Measurements from ENCODE around the gene SF3B6. TPM values are rescaled to one million over a fixed set of nuclear protein-coding genes. Genes with fewer than 3 reads are reported as not detected.
A peak's percentile ranks its signal among the peaks of the same experiment; 100 is the strongest.
"Not testable (repeated sequence)": the region's sequence is repeated elsewhere in the genome, so short reads cannot be mapped to it uniquely, and the experiment has no call there.

The SF3B6 gene
- total RNA-seq, 1 experiment from 2014 or later: 285 TPM

- H3K79me2 ChIP-seq (ENCODE audit: low read length): no peaks in the 10 kb centered on the region
- no peak overlapping the region for H3K27ac ChIP-seq (ENCODE audit: low read length)
- no peaks in the 10 kb centered on the region for H3K9me3 ChIP-seq (ENCODE audit: low read length)
- H4K20me1 ChIP-seq (ENCODE audit: insufficient read depth, low read depth, low read length): no peaks in the 10 kb centered on the region
- peak; percentile 33 for DNase-seq
- no peak overlapping the region for H3K4me2 ChIP-seq (ENCODE audit: low read depth, low read length, poor library complexity, severe bottlenecking)
- H2AFZ ChIP-seq (ENCODE audit: low read length): no peak overlapping the region
- no peak overlapping the region for H3K4me3 ChIP-seq (ENCODE audit: low read length)
- H3K4me1 ChIP-seq (ENCODE audit: low read length): peaks cover 13% of the 10 kb centered on the region
- no peak overlapping the region for H3K9ac ChIP-seq (ENCODE audit: low read length)
- H3K9me2 ChIP-seq (replicated peaks; ENCODE audit: insufficient read depth, low read length): no peaks in the 10 kb centered on the region
- no peaks in the 10 kb centered on the region for H3K27me3 ChIP-seq (ENCODE audit: low read length)
- H3K36me3 ChIP-seq (ENCODE audit: insufficient read depth, low read length): no peaks in the 10 kb centered on the region
Observed at GRCh38 chr2:24104110-24104650, 28.1 kb upstream of the SF3B6 start.

- Histone ChIP-seq H3K4me2 (ENCODE audit: low read depth, low read length, poor library complexity, severe bottlenecking) (no peak overlapping the region), H2AFZ (ENCODE audit: low read length) (no peak overlapping the region), H3K9ac (ENCODE audit: low read length) (no peak overlapping the region), H3K36me3 (ENCODE audit: insufficient read depth, low read length) (no peaks in the 10 kb centered on the region), H3K4me3 (ENCODE audit: low read length) (no peak overlapping the region), H3K27me3 (ENCODE audit: low read length) (no peaks in the 10 kb centered on the region), H3K4me1 (ENCODE audit: low read length) (peaks cover 13% of the 10 kb centered on the region), H3K9me3 (ENCODE audit: low read length) (no peaks in the 10 kb centered on the region), H3K79me2 (ENCODE audit: low read length) (no peaks in the 10 kb centered on the region), H3K27ac (ENCODE audit: low read length) (no peak overlapping the region), H4K20me1 (ENCODE audit: insufficient read depth, low read depth, low read length) (no peaks in the 10 kb centered on the region), H3K9me2 (replicated peaks; ENCODE audit: insufficient read depth, low read length) (no peaks in the 10 kb centered on the region)
- no peak for DNase-seq
Observed at GRCh38 chr2:24102677-24103076, 26.6 kb upstream of the SF3B6 start.

- no peaks in the 10 kb centered on the region for H3K27me3 ChIP-seq (ENCODE audit: low read length)
- H3K27ac ChIP-seq (ENCODE audit: low read length): no peak overlapping the region
- no peak overlapping the region for H3K4me3 ChIP-seq (ENCODE audit: low read length)
- H3K79me2 ChIP-seq (ENCODE audit: low read length): no peaks in the 10 kb centered on the region
- peak; percentile 9 for DNase-seq
- no peaks in the 10 kb centered on the region for H3K36me3 ChIP-seq (ENCODE audit: insufficient read depth, low read length)
- H4K20me1 ChIP-seq (ENCODE audit: insufficient read depth, low read depth, low read length): no peaks in the 10 kb centered on the region
- no peak overlapping the region for H3K9ac ChIP-seq (ENCODE audit: low read length)
- H3K4me1 ChIP-seq (ENCODE audit: low read length): peaks cover 13% of the 10 kb centered on the region
- no peak overlapping the region for H2AFZ ChIP-seq (ENCODE audit: low read length)
- H3K4me2 ChIP-seq (ENCODE audit: low read depth, low read length, poor library complexity, severe bottlenecking): no peak overlapping the region
- no peaks in the 10 kb centered on the region for H3K9me3 ChIP-seq (ENCODE audit: low read length)
- H3K9me2 ChIP-seq (replicated peaks; ENCODE audit: insufficient read depth, low read length): no peaks in the 10 kb centered on the region
Observed at GRCh38 chr2:24101992-24102391, 25.9 kb upstream of the SF3B6 start.

GRCh38 chr2:24100732-24101131 is 24.6 kb upstream of the SF3B6 start:
- not testable (repeated sequence) for H3K27me3 ChIP-seq (ENCODE audit: low read length); H3K36me3 ChIP-seq (ENCODE audit: insufficient read depth, low read length); H2AFZ ChIP-seq (ENCODE audit: low read length); H3K4me2 ChIP-seq (ENCODE audit: low read depth, low read length, poor library complexity, severe bottlenecking); H3K27ac ChIP-seq (ENCODE audit: low read length); H3K9me3 ChIP-seq (ENCODE audit: low read length); H4K20me1 ChIP-seq (ENCODE audit: insufficient read depth, low read depth, low read length); H3K9ac ChIP-seq (ENCODE audit: low read length); H3K9me2 ChIP-seq (replicated peaks; ENCODE audit: insufficient read depth, low read length); H3K4me3 ChIP-seq (ENCODE audit: low read length); H3K79me2 ChIP-seq (ENCODE audit: low read length)
- peaks cover 13% of the 10 kb centered on the region for H3K4me1 ChIP-seq (ENCODE audit: low read length)
- DNase-seq: peak; percentile 16

GRCh38 chr2:24095171-24095677 is 19.1 kb upstream of the SF3B6 start:
- H3K27me3 ChIP-seq (ENCODE audit: low read length); H3K9me3 ChIP-seq (ENCODE audit: low read length); H2AFZ ChIP-seq (ENCODE audit: low read length); H3K27ac ChIP-seq (ENCODE audit: low read length); H3K36me3 ChIP-seq (ENCODE audit: insufficient read depth, low read length); H3K9ac ChIP-seq (ENCODE audit: low read length); H3K79me2 ChIP-seq (ENCODE audit: low read length); H3K4me2 ChIP-seq (ENCODE audit: low read depth, low read length, poor library complexity, severe bottlenecking); H3K4me3 ChIP-seq (ENCODE audit: low read length); H3K9me2 ChIP-seq (replicated peaks; ENCODE audit: insufficient read depth, low read length); H3K4me1 ChIP-seq (ENCODE audit: low read length); H4K20me1 ChIP-seq (ENCODE audit: insufficient read depth, low read depth, low read length): not testable (repeated sequence)
- DNase-seq: peak; percentile 21

GRCh38 chr2:24093270-24093669 is 17.1 kb upstream of the SF3B6 start:
- not testable (repeated sequence) for H3K27me3 ChIP-seq (ENCODE audit: low read length); H3K9ac ChIP-seq (ENCODE audit: low read length); H3K4me1 ChIP-seq (ENCODE audit: low read length); H3K79me2 ChIP-seq (ENCODE audit: low read length); H4K20me1 ChIP-seq (ENCODE audit: insufficient read depth, low read depth, low read length); H3K36me3 ChIP-seq (ENCODE audit: insufficient read depth, low read length); H3K9me3 ChIP-seq (ENCODE audit: low read length); H3K4me3 ChIP-seq (ENCODE audit: low read length); H3K4me2 ChIP-seq (ENCODE audit: low read depth, low read length, poor library complexity, severe bottlenecking); H3K9me2 ChIP-seq (replicated peaks; ENCODE audit: insufficient read depth, low read length); H2AFZ ChIP-seq (ENCODE audit: low read length); H3K27ac ChIP-seq (ENCODE audit: low read length)
- peak; percentile 16 for DNase-seq

- no peaks in the 10 kb centered on the region for H3K79me2 ChIP-seq (ENCODE audit: low read length)
- H3K4me2 ChIP-seq (ENCODE audit: low read depth, low read length, poor library complexity, severe bottlenecking): no peak overlapping the region
- H3K36me3 ChIP-seq (ENCODE audit: insufficient read depth, low read length): no peaks in the 10 kb centered on the region
- H2AFZ ChIP-seq (ENCODE audit: low read length): no peak overlapping the region
- peaks cover 6% of the 10 kb centered on the region for H3K4me1 ChIP-seq (ENCODE audit: low read length)
- peak; percentile 17 for DNase-seq
- no peaks in the 10 kb centered on the region for H4K20me1 ChIP-seq (ENCODE audit: insufficient read depth, low read depth, low read length)
- no peak overlapping the region for H3K4me3 ChIP-seq (ENCODE audit: low read length)
- H3K27ac ChIP-seq (ENCODE audit: low read length): no peak overlapping the region
- H3K9me3 ChIP-seq (ENCODE audit: low read length): no peaks in the 10 kb centered on the region
- H3K9ac ChIP-seq (ENCODE audit: low read length): no peak overlapping the region
- H3K27me3 ChIP-seq (ENCODE audit: low read length): no peaks in the 10 kb centered on the region
- H3K9me2 ChIP-seq (replicated peaks; ENCODE audit: insufficient read depth, low read length): no peaks in the 10 kb centered on the region
Observed at GRCh38 chr2:24088821-24089359, 12.8 kb upstream of the SF3B6 start.

GRCh38 chr2:24087032-24087431 is 10.9 kb upstream of the SF3B6 start:
- Histone ChIP-seq H3K27ac (ENCODE audit: low read length) (no peak overlapping the region), H4K20me1 (ENCODE audit: insufficient read depth, low read depth, low read length) (no peaks in the 10 kb centered on the region), H3K9me3 (ENCODE audit: low read length) (no peaks in the 10 kb centered on the region), H3K4me1 (ENCODE audit: low read length) (peaks cover 18% of the 10 kb centered on the region), H3K4me2 (ENCODE audit: low read depth, low read length, poor library complexity, severe bottlenecking) (no peak overlapping the region), H3K9me2 (replicated peaks; ENCODE audit: insufficient read depth, low read length) (no peaks in the 10 kb centered on the region), H2AFZ (ENCODE audit: low read length) (no peak overlapping the region), H3K79me2 (ENCODE audit: low read length) (no peaks in the 10 kb centered on the region), H3K9ac (ENCODE audit: low read length) (no peak overlapping the region), H3K27me3 (ENCODE audit: low read length) (no peaks in the 10 kb centered on the region), H3K4me3 (ENCODE audit: low read length) (no peak overlapping the region), H3K36me3 (ENCODE audit: insufficient read depth, low read length) (no peaks in the 10 kb centered on the region; the same call in 1 of the 2 replicates)
- DNase-seq: no peak

Data from Karpas-422 (cell line).